ENCODE data around the gene ZNF556.
"Not testable (repeated sequence)": the region's sequence is repeated elsewhere in the genome, so short reads cannot be mapped to it uniquely, and the experiment has no call there.

ZNF556 gene

DNA sequence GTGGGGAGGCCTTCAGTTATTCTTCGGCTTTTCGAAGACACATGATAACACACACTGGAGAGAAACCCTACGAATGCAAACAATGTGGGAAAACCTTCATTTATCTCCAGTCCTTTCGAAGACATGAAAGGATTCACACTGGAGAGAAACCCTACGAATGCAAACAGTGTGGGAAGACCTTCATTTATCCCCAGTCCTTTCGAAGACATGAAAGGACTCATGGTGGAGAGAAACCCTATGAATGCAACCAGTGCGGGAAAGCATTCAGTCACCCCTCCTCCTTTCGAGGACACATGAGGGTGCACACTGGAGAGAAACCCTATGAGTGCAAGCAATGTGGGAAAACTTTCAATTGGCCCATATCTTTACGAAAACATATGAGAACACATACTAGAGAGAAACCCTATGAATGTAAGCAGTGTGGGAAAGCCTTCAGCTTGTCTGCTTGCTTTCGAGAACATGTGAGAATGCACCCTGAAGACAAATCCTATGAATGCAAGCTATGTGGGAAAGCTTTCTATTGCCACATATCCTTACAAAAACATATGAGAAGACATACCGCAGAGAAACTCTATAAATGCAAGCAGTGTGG, 14.0 kb upstream of the ZNF556 start:
- DNase-seq (ENCODE audit: low read depth in 2 of 3, low spot score in 1 of 3): no peak

DNA sequence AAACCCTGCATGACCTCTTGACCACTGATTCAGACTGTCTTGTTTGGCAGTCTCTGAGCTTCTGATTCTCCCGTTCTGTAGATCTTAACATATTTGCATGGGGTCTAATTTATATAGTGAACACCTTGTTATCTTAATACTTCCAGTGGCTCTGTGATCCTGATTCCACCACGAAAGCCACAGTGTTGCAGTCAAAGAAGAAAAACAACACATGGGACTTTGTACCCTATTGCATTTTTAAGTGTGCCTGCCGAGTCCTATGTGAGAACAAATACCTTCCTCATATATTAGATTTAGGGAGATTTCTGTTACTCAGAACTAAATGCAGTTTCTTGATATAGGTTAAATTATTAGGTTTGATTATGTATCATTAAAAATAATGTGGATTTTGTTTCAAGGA, 12.3 kb upstream of the ZNF556 start:
- DNase-seq (ENCODE audit: low read depth in 2 of 3, low spot score in 1 of 3): no peak

DNA sequence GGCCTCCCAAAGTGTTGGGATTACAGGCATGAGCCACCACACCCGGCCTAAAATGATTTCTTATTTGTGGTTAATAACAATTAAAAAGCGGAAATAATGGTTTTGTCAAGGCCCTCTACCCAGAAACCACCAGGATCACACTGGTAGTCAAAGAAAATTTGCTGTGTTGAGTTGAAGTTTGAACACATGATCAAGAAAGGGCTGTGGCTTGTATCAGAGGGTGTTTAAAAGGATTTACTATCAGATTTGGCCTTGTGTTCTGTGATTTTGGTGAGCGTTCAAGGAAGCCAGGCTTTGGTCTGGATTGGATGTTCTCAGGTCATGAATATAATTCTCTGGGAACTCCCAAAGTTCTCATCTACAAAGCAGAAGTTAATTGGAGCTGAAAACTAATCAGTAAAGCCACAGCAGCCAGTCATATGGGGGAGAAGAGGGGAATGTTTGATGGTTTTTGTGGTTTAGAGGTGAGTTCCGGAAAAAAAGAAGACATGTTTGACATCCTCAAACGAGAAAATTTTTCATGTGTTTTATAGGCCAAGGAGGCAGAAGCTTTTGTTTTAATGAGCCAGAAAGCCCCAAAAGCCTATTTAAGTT, 10.6 kb upstream of the ZNF556 start:
- no peak for DNase-seq (ENCODE audit: low read depth in 2 of 3, low spot score in 1 of 3)

DNA sequence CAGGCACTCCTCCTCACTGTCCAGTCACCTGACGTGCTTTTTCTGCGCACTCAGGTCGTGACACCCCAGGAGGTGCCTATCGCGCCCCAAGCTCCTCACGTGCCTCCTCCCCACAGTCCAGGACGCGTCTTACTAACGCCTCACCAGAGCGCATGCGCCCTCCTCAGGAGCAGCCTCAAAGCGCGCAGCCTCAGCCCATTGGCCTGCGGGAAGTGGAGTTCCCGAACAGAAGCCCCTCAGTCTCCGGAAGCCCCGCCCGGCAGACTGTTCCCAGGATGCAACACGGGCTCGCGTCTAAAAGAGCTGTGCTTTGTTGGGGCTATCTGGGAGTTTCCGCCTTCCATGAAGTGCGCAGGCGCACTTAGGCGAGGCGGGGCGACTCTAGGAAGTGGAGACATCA, 8.3 kb upstream of the ZNF556 start:
- DNase-seq (ENCODE audit: low read depth in 2 of 3, low spot score in 1 of 3): no peak

DNA sequence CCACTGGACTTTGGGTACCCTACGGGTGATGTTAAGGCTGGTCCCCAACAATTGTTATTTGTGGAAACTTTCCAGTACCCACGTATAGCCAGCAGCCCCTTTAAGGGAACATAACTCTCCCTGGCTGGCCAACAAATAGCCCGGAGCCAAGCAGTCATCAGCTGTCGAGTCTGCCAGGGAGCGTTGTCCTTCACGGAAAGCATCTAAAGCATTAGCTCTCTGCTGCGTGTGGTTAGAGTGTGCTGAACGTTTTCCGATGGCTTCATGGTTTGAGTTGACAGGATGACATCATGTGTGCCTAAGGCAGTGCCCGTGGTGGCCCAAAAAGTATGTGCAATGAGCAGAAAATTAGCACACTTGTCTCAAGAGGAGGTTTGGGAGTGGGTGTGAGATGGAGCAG, 3.3 kb upstream of the ZNF556 start:
- no peak for DNase-seq (ENCODE audit: low read depth in 2 of 3, low spot score in 1 of 3)

DNA sequence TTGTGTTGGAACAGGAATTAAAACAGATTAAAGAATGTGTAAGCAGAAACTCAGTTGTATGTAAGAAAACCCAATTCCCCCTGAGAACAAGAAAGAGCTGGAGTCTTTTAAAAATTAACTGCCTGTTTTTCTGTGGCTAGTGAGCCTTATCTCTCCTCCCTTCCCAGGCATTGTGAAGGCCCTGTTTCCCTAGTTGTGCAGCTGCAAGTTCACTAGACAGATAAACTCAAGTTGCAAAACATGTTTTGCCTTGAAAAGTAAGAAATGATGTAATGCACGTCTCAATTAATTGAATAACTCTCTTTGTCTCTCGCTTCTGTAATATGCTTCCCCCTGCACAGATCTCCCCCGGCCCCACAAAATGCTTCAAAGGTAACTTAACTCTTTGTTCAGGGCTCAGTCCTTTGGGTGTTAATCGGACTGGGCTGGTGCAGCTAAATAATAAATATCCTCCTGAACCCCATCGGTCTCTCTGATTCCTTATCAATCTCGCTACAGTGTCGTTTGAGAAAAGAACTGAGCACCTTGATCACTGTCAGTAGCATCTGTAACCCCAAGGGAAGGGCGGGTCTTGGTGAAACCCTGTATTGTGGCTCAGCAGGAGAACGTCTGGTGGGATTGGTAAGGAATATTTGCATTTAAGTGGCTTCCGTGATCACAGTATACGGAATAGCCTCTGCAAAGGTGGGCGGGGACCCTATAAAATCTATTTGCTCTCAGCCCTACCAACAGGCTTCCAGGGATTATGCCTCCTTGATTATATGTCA, 1.6 kb upstream of the ZNF556 start:
- DNase-seq (ENCODE audit: low read depth in 2 of 3, low spot score in 1 of 3): no peak

DNA sequence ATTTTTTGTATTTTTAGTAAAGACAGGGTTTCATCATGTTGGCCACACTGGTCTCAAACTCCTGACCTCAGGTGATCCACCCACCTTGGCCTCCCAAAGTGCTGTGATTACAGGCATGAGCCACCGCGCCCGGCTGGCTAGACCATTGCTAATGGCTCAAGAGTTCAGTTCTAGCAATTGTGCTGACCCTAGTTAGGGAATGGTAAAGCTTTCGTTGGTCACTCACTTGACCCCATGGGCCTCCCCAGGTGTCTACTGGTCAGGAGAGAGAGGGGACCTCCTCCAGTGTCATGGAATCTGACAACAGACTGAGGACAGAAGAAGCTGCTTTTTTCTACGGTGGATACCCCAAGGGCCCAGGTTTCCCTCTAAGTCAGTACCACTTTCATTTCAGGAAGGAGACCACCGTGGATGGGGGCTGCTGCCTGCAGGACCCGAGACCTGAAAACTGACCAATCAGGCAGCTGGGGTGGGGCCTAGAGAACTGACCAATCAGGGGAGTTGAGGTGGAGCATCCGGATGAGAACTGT, 575 bp upstream of the ZNF556 start:
- DNase-seq (ENCODE audit: low read depth in 2 of 3, low spot score in 1 of 3): no peak

DNA sequence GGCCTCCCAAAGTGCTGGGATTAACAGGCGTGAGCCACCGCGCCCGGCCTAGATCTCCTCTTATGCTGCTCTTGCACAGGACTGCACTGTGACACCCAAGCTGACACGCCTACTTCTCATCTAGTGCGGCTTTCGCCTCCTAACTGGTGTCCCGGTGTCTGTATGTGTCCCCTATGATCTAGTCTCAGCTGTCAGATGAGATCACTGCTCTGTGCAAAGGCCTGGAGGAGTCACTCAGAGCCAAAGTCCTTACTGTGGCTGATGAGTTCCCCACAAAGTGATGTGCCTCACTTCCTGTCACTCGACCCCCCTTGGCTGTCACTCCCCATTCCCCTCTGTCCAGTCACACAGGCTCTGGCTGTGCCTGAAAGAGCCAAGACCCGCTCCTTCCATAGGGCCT, 2.5 kb downstream of the ZNF556 start:
- DNase-seq (ENCODE audit: low read depth in 2 of 3, low spot score in 1 of 3): no peak

DNA sequence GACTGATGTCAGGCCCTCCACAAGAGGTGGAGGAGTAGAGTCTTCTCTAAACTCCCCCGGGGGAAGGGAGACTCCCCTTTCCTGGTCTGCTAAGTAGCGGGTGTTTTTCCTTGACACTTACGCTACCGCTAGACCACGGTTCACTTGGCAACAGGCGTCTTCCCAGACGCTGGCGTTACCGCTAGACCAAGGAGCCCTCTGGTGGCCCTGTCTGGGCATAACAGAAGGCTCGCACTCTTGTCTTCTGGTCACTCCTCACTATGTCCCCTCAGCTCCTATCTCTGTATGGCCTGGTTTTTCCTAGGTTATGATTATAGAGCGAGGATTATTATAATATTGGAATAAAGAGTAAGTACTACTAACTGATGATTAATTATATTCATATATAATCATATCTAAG, 5.0 kb downstream of the ZNF556 start:
- peak in 1 of 3 donors; percentile 17 for DNase-seq (ENCODE audit: low read depth in 2 of 3, low spot score in 1 of 3)

DNA sequence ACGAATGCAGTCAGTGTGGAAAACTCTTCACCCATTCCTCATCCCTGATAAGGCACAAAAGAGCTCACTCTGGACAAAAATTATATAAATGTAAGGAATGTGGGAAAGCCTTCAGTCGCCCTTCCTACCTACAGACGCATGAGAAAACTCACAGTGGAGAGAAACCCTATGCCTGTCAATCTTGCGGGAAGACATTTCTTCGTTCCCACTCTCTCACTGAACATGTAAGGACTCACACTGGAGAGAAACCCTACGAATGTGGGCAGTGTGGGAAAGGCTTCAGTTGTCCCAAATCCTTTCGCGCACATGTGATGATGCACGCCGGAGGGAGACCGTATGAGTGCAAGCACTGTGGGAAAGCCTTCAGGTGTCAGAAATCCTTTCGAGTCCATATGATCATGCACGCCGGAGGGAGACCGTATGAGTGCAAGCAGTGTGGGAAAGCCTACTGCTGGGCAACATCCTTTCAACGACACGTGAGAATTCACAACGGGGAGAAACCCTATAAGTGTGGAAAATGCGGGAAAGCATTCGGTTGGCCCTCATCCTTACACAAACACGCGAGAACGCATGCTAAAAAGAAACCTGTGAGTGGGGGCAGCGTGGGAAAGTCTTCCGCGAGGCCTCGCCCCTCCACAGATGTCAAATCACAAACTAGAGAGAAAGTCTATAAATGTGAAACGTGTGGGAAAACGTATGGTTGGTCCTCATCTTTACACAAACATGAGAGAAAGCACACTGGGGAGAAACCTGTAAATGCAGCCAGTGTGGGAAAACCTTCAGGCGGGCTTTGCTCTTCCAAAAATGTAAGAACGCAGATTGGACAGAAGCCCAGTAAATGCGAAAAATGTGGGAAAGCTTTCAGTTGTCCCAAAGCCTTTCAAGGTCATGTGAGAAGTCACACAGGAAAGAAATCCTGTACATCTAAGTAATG, 10.5 kb downstream of the ZNF556 start:
- no peak for DNase-seq (ENCODE audit: low read depth in 2 of 3, low spot score in 1 of 3)

DNA sequence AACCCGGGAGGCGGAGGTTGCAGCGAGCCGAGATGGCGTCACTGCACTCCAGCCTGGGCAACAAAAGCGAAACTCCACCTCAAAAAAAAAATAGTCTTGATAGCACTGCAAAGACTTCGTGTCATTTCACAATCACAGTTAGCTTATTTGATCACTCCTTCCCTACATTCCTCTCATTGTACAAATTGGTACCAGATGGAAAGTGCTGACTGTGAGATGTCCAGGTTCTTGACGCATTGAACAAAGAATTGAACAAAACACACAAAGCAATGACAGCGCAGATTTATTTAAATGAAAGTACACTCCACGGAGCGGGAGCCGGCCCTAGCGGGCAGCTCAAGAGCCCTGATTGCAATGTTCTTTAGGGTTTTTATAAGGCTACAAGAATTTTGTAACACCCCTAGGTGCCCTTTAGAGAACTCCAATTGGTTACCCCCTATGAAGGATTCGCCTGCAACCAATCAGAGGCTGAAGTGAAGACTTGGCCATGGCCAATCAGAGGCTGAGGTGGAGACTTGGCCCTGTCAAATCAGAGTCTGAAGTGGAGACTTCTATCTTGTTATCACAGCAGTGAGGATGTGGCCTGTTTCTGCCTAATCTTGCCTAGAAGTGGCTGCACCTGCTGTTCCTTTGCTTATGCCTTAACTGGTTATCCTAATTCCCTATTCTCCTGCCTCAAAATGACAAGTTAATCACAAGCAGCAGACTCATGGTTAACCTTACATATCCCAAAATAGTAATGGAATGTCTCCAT, 16.7 kb downstream of the ZNF556 start:
- DNase-seq (ENCODE audit: low read depth in 2 of 3, low spot score in 1 of 3): no peak

DNA sequence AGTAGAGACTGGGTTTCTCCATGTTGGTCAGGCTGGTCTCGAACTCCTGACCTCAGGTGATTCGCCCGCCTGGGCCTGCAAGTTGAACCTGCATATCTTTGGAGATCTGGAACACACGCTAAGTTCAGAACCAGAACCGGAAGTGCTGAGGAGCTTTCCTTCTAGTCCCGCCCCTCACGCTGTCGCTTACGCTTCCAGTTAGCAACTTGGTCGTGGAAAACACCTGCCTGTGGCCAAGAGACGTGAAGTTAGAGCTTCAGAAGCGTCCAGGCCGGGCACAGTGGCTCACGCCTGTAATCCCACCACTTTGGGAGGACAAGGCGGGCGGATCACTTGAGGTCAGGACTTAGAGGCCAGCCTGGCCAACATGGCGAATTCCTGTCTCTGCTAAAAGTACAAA, 18.6 kb downstream of the ZNF556 start:
- no peak for DNase-seq (ENCODE audit: low read depth in 2 of 3, low spot score in 1 of 3)

DNA sequence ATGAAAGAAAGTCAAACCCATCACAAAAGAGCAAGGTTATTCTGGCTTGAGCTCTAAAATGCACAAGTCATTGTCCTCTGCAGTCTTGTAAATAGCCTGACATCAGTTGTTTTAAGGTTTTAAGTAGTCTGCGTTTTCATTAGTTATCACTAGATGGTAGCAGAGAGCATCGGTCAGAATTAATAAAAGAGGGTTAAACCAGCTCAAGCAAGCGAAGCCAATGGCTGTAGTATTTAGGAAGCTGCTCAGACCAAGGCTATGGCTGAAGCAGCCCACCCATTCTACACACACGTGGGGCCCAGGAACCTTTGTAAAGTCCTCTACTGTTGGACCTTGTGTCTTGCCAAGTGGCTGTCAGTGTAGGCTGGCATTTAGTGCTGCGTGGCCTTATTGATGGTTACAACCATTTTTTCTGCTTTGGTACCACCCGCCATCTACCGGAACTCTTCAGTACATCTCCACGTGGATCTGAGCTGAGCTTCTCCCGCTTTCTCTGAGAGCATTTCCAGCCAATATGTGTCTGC, 20.3 kb downstream of the ZNF556 start:
- DNase-seq (ENCODE audit: low read depth in 2 of 3, low spot score in 1 of 3): no peak

DNA sequence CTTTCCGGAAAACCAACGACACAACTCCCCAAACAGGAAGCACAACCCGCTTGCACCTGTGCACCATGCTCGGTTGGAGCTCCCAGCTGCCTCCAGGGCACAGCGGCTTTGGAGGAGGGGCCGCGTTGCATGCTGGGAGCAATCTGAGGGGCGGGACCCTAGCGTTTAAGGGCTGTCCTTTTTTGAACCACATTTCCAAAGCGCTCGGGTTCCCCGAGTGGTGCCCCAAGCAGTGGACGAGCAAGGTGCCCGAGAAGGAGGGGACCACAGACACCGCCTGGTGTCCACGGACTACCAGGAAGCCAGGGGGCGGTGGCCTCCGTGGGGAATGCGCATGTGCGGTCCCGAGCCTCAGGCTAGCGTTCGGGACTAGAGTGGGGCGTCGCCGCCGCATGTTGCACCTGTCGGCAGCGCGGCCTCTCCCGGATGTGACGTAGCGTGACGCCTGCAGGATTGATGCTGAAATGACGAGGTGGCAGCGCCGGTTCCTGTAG, 21.6 kb downstream of the ZNF556 start:
- DNase-seq (ENCODE audit: low read depth in 2 of 3, low spot score in 1 of 3): peak in 2 of 3 donors; percentile 36 to 44

DNA sequence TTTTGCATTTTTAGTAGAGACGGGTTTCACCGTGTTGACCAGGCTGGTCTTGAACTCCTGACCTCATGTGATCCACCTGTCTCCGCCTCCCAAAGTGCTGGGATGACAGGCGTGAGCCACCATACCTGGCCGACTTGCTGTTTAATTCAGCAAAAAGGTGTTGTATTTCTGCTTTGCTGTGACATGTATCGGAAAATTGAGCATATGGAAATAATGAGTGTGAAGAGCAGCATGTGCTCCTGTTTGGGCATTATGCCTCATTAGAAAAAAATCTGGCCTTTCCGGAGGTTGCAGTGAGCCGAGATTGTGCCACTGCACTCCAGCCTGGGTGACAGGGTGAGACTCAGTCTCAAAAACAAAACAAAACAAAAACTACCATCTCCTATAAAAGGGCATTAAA, 23.4 kb downstream of the ZNF556 start:
- not testable (repeated sequence) for DNase-seq (ENCODE audit: low read depth in 2 of 3, low spot score in 1 of 3)

DNA sequence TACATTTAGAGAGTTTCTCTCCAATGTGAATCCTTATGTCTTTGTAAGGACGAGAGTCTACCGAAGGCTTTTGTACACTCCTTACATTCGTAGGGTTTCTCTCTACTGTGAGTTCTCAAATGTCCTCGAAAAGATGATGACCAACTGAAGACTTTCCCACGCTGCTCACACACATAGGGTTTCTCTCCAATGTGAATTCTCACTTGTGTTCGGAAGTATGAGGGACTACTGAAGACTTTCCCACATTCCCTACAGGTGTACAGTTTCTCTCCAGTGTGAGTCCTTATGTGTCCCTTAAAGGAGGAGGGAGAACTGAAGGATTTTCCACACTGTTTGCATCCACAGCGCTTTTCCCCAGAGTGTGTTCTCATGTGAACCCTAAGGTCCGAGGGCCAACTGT, 29.6 kb downstream of the ZNF556 start:
- DNase-seq (ENCODE audit: low read depth in 2 of 3, low spot score in 1 of 3): no peak

DNA sequence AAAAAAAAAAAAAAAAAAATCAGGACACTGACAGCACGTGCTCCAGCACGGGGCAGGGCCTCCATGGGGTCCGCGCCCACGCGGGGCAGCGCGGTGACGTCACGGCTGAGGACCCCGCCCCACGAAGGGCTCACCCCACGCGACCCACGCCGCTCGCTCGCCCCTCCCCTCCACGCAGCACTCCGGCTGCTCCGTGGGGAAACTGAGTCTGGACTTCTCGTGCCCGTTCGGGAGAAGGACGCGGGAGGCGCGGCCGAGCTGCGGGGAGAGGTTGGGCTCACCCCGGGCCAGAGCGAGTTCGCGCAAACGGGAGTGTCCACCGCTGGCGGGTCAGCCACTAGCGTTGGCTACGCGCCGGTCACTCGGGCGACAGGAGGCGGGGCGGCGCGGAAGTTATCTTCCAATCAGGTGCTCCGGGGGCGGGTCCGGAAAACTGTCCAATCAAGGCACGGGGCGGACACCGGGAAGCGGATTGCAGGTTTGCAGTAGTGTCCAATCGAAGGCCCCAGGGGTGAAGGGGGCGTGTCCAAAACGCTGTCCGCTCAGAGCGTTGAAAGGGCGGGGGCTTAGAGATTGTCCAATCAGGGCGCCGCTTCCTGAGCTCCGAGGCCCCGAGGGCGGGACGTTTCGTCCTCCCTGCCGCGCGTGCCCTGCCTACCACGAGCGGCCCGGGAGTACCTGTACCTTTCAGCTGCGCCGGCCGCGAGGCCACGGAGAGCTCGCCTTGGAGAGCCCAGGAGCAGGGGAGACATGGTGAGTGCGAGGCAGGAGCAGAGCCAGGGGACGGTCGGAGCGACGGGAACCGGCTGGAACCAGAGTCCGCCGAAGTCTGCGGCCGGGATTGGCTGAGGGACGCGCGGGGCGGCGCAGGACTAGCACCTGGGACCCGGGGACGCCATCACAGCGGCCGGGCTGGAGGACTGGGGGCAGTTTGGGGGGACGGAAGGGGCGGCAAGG, 33.4 kb downstream of the ZNF556 start, which contains the start of gene ZNF57:
Gene ZNF57 (plus strand): TSS at position 633 of the 957 bp plus-strand sequence. CDS start 118 bp downstream, at position 751.
- DNase-seq (ENCODE audit: low read depth in 2 of 3, low spot score in 1 of 3): peak; percentile 97 to 99 (median 98)

DNA sequence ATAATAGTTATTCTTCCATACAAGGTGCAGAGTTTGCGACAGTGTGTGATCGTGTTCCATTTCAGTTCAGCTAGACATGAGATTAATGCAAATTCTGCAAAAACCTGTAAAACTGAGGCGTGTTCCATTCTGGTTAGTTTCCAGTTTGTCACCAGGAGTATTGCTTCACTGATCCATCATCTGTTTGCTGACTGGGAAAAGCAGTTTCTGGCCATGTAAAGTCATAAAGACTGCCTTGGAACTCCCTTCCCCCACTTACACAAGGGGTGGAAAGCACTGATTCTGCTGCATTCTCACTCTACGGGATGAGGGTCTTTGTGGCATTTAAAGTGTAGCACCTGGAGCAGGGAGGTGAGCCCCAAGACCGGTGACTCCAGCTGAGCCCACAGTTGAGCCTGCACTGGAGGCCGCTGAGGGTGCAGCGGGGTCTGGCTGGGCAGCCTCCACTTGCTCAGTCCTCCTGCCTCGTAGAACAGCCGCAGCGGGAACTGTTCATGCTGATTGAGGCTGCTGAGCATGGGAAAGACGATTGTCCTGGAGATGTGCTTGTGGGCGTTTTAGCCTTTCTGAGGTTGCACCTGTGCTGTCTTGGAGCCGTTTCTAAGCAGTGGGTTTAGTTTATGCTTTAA, 35.6 kb downstream of the ZNF556 start:
- no peak for DNase-seq (ENCODE audit: low read depth in 2 of 3, low spot score in 1 of 3)

Data from stimulated activated CD4-positive, alpha-beta T cell treated with anti-CD3 and anti-CD28 coated beads, Interleukin-12 subunit alpha, Interleukin-12 subunit beta, amount 100 ng/mL, for 48 hours (primary cell).